Stimulated activated CD8-positive, alpha-beta memory T cell treated with anti-CD3 and anti-CD28 coated beads, Interleukin-15, amount 100 ng/mL, for 1 hour (primary cell): Measurements from ENCODE around the gene AKAP17A.

Experiments
- DNase-seq: peaks from one replicate; pipeline ENCODE4 v3.0.0-alpha.2; 2020; ENCODE audit warnings: low read depth

AKAP17A gene

DNA sequence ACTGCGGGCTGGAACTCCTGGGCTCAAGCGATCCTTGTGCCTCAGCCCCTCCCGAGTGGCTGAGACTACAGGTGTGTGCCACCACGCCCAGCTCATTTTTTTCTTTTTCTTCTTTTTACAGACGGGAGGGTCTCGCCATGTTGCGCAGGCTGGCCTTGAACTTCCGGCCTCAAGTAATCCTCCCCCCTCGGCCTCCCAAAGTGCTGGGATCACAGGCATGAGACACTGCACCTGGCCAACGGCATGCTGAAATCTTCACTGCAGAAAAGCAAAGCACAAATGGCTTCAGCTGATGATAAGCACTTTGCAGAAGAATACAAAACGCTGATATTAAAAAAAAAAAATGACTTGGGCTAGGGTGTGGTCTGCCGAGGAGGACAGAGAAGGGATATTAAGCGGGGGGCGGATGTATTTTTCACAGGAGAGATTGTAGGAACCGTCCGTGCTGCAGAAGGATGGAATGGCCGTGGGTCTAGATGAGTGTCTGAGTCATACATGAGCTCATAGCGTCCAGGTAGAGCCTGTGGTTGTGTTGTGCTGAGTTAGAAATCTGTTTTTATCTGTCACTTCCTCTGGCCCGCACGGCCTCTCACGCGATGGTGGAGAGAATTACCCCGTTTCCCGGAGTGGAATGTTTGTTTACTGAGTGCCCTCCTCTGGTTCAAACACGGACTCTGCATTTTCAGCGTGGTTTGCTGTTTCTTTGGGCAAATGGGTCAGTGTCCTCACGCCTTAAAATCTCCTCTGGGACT lies 8.5 kb upstream of the AKAP17A start:
- no peak for DNase-seq

DNA sequence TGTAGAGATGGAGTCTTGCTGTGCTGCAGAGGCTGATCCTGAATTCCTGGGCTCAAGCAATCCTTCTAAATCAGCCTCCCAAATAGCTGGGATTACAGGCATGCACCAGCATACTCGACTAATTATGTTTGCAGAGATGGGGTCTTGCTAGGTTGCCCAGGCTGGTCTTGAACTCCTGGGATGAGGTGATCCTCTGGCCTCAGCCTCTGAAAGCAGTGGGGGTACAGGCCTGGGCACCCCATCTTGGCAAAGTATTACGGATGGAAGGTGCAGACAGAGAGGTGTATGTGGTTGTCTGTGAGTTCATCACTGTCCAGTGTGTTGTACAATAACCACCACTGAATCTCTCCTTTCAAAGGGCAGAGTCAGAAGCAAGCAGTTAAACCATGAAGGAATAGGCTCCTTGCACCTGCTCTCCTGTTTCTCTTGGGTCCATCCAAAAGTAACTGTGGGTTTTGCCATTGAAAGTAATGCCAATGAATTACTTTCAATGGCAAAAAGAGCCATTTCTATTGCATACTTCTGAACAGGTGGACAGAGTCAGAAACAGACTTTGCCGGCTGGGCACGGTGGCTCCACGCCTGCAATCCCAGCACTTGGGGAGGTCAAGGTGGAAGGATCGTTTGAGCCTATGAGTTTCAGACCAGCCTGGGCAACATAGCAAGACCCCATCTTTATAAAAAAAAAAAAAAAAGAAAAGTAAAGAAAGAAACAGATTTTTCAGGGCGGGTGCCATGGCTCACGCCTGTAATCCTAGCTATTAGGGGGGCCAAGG lies 7.0 kb upstream of the AKAP17A start:
- DNase-seq: no peak

DNA sequence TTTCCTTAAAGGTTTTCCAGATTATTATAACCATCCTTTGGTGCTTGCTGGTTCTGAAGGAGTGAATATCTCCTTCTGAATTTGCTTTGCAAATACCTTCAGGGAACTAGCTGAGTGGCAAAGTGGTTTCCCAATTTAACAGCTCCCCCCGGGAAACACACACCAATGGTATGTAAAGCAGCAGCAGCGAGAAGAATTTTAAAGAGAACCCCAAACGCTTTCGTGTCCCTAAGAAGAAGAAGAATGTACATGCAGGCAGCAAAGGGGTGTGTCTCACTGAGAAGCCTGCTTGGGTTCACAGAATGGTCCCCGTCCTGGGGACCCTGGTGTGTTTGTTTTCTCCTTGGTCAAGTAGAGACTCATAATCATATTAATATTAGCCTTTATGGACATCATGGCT lies 4.2 kb upstream of the AKAP17A start:
- no peak for DNase-seq

DNA sequence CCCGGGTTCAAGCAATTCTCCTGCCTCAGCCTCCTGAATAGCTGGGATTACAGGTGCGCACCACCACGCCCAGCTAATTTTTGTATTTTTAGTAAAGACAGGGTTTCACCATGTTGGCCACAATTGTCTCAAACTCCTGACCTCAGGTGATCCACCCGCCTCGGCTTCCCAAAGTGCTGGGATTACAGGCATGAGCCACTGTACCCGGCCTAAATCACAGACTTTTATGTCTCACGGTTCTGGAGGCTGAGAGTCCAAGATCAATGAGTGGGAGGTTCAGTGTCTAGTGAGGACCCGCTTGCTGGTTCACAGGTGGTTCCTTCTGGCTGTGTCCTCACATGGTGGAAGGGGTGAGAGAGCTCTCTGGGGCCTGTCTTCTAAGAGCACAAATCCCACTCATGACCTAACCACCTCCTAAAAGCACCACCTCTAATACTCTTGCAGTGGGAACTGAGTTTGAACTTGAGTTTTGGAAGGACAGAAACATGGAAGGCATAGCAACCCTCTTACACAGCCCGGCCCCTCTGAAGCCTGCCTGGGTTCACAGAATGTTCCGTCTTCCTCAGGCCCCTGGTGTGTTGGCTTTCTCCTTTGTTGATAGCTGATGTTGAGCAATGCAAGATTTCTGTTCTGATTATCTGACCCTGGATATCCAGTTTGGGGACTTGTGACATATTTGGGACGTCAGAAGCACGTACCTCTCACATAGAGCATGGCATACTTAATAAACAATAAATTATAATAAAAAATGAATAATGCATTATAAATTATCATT lies 1.9 kb upstream of the AKAP17A start:
- no peak for DNase-seq

DNA sequence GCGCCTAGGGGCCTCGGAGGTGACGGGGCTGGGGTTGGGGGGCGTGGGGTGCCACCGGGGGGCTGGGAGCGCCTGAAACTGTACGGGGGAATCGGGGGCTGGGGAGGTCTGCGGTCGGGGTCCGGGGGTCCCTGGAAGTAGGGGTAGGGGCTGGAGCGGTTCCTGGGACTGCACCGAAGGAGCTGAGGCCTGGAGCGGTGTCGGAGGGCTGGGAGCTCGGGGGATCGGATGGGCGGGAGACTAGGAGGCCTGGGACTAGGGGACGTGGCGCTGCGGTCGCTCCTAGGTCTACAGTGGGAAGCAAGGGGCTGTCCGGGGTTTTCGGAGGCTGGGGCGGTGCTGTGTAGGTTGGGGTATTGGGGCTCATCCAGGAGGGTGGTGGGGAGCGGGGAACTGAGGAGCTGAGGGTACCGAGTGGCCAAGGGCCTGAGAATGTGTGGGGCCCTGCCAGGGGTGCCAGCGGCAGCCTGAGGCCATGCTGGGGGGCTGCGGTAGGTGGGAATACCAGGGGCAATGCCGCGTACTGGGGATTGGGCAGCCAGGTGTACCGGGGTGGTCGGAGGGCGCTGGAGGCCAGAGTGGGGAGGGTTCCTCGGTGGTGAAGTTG lies 562 bp downstream of the AKAP17A start:
- no peak for DNase-seq

DNA sequence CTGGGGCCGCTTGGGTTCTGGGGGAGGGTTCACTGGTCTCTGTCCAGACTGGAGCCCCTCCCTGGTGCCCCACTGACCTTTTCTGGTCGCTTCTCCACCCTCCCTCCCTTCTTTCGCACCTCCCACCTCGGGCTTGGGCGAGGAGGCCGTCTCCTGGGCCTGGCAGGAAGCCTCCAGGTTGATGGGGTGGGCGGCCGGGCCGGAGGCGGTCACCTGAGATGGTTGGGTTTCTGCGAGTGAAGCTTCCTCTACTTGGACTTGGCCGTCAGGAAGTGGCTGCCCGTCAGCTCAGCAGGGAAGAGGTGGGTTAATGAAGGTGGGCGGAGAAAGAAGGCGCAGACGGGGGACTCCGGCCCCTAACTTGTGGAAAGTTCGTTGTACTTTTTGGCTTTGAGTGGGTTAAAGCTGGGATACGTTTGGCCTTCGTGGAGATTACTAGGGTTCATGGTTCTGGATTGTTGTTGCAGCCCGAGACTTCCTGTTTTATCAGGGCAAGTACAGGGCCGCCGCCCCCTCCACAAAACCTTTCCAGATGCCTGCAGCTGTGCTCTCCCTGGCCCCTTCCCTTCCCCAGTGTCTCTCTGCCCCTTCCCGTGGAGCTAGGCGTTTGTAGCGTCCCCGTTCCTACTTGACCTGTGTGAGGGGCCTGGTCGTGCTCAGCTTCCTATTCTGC lies 1.2 kb downstream of the AKAP17A start:
- no peak for DNase-seq

DNA sequence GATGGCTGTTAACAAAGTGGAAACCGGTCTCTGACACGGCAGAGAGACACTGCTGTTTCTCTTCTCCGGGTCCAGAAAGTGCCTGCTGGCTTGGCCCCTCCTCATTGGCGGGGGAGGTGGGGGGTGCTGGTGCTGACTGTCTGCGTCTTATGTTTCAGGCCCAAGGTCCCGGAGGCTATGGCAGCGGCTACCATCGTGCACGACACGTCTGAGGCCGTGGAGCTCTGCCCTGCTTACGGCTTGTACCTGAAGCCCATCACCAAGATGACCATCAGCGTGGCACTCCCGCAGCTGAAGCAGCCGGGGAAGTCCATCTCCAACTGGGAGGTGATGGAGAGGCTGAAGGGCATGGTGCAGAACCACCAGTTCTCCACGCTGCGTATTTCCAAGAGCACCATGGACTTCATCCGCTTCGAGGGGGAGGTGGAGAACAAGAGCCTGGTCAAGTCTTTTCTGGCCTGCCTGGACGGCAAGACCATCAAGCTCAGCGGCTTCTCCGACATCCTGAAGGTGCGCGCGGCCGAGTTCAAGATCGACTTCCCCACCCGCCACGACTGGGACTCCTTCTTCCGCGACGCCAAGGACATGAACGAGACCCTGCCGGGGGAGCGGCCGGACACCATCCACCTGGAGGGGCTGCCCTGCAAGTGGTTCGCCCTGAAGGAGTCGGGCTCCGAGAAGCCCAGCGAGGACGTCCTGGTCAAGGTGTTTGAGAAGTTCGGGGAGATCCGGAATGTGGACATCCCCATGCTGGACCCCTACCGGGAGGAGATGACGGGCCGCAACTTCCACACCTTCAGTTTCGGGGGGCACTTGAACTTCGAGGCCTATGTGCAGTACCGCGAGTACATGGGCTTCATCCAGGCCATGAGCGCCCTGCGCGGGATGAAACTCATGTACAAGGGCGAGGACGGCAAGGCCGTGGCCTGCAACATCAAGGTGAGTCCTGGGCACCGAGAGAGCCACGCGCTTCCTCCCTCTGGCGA lies 2.2 kb downstream of the AKAP17A start:
- DNase-seq: no peak

DNA sequence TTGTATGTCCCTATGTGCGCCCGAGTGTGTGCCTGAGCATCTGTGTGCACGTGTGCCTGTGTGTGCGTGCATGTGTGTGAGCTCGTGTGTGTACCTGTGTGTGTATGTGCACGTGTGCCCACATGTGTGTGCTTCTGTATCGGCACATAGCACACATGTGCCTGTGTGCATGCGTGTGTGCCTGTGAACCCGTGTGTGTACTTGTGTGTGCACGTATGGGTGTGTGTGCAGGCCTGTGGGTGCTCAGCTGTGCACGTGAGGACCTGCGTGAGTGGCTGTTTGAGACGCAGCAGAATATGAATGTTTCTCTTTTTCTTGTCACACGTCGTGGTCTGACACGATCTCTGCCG lies 4.3 kb downstream of the AKAP17A start:
- DNase-seq: no peak

DNA sequence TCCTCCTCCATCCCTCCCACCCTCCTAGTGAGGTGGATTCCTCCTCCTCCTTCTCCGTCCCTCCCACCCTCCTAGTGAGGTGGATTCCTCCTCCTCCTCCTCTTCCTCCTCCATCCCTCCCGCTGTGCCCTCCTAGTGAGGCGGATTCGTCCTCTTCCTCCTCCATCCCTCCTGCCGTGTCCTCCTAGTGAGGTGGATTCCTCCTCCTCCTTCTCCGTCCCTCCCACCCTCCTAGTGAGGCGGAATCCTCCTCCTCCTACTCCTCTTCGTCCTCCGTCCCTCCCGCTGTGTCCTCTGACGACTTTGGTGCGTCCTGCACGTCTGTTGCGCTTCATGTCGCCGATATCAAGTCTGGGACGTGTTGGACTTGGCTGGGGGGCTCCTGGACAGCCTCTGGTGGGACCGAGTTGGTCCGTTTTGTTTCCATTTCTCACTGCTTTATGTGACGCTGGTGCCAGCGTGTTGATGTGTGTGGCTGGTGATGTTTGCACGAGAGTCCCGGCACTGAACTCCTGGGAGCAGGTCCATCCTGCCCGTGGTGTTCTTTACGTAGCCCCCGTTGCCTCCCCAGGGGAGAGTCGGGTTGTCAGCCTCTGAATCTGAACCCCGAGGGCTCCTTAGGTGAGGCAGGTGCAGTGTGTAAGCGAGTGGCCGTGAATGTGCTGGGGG lies 5.4 kb downstream of the AKAP17A start:
- DNase-seq: no peak

DNA sequence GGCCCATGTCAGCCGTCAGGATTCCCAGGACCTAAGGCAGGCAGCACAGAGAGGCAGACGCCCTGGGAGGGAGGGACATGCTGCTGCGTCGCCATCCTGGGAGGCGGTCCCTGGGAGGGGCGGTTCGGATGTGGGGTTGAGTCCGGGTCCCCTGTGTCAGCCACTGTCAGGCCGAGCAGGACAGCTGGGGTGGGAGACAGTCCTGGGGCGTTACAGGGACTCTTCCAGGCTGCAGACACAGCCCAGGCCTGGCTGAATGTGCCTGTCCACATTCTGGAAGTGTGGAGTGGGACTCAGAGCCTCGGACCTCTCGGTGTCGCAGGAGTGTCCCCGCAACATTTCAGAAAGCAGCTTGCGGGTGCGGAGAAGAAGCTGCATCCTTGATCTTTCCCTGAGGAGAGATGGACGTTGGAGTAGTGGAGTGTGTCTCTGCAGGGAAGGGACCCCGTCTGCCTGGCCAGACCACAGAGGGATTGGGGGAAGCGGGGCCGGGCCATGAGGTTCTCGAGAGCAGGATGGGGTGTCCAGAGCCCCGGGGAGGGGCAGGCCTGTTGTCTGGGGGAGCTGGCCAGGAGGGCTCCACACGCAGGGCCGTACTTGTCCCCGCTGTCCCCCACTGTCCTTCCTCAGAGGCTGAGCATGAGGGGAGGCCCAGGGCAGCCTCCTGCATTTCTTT lies 6.1 kb downstream of the AKAP17A start:
- DNase-seq: no peak

DNA sequence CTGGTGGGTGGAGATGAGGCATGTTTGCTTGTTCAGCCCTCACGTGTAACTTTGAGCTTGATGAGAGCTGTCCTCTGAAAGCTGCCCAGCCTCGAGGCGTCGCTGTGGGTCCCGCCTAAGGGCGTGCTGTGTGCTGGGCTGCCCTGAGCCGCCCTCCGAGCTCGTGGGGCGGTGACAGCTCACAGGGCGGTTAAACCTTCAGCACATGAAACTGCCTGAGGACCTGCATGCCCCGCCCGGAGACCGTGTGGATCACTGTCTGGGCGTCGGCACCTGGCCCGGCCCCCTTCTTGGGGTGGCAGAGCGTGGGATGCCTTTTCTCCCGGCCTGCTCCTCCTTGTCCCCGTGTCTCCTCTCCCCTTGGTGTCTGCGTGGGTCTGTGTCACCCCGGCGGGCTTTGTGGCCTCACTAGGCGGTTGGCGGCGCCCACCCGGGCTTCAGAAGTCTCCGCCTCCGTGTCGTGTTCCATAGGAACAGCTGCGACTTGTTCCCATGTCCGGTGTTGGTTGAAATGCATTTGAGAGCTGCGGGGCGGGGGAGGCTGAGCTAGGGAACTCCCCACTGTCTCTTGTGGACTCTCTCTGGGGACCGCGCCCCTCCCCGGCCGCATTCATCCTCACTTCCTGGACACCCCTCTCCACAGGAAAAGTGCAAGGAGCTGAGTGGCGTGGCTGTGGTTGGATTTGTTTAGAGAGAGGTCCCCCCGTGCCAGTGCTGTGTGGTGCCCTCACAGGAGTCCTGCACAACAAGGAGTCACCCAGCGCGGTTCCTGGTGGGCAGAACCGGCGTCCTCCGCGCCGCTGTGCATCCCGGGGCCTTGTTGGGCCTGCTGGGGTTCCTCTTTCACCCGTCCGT lies 6.8 kb downstream of the AKAP17A start:
- no peak for DNase-seq

DNA sequence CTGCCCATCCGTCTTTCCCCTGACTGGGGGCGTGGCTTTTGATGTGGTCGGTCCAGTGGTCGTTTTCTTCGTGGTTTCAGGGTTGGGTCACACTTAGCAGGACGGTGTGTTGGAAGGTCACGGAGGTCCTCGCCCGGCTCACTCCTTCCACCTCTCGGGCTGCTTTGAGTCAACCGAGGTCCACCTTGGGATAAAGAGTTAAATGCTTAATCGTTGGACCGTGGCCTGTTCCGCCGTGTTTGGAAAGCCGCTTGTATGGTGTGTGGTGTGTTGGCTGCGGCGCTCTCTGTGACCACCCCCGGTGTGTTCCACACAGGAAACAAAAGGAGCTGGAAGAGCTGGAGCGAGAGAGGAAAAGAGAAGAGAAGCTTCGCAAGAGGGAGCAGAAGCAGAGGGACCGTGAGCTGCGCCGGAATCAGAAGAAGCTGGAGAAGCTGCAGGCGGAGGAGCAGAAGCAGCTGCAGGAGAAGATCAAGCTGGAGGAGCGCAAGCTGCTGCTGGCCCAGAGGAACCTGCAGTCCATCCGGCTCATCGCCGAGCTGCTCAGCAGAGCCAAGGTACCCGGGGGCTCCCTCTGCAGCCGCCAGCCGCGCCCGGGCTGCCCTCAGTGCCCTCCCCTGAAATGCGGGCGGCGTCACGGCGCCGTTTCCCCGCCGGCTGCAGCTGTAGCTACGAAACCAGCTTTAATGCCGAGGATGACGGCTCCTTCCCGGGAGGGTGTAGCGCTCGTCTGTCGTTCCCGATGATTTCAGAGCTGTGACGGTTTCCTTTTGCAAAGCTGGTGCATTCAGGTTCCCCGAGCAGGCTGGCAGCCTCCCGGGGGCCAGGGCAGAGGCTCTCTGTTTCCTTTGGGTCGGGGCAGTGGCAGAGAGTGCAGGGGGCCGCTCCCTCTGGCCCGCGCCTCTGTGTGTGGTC lies 7.7 kb downstream of the AKAP17A start:
- no peak for DNase-seq

DNA sequence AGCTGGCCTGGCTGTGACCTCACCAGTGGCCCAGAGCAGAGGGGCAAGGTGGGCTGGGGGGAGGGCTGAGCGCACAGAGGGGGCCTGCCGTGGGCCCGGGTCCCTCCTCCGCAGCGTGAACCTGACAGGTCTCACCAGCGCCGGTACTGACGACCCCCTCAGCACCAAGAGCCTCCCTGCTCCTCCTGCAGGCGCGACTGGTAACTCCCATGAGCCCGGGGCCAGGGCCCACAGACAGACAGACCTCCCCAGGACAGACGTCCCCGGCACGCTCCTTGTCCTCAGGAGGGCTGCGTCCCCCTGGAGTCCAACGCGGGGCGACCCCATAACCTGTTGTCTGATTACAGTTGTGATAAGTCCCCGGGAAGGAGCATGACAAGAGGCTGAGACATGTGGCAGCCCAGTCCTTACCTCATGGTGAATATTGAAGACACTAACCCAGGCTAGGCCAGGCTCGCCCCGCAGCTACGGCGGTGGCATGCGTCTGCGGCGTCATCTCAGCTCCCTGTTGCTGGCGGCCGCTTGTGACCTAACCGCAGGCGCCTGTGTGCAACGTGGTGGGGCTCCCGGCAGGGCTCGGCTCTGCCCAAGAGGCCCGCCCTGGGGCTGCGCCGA lies 8.5 kb downstream of the AKAP17A start:
- no peak for DNase-seq

DNA sequence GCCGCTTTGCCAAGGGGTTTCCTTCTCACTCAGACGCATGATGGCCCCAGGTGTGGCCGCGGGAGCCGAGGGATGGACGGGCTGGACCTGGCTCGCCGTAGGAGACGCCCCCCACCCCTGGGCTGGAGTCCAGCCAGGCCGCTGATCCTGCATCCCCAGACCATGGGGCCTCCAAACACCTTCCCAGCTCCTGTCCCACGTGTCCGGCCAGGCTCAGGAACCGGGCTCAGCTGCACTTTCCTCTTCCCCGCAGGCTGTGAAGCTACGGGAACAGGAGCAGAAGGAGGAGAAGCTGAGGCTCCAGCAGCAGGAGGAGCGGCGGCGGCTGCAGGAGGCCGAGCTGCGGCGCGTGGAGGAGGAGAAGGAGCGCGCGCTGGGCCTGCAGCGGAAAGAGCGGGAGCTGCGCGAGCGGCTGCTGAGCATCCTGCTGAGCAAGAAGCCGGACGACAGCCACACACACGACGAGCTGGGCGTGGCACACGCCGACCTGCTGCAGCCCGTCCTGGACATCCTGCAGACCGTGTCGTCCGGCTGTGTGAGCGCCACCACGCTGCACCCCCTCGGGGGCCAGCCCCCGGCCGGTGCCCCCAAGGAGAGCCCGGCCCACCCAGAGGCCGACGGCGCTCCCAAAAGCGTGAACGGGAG lies 9.1 kb downstream of the AKAP17A start:
- no peak for DNase-seq

DNA sequence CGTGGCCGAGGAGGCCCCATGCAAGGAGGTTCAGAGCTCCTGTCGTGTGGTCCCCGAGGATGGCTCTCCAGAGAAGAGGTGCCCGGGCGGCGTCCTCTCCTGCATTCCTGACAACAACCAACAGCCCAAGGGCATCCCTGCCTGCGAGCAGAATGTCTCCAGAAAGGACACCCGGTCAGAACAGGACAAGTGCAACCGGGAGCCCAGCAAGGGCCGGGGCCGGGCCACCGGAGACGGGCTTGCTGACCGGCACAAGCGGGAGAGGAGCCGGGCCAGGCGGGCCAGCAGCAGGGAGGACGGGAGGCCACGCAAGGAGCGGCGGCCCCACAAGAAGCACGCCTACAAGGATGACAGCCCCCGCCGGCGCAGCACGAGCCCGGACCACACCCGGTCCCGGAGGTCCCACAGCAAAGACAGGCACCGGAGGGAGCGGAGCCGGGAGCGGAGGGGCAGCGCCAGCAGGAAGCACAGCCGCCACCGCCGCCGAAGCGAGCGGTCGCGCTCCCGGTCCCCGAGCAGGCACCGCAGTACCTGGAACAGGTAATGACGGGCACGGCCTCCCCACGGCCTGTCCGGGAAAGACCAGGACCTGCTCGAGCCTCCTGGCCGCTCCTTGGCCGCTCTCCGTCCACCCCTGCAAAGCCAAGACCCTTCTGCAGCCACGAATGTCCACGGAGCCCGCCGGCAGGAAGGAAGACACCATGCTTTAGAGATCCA lies 9.8 kb downstream of the AKAP17A start:
- DNase-seq: no peak

DNA sequence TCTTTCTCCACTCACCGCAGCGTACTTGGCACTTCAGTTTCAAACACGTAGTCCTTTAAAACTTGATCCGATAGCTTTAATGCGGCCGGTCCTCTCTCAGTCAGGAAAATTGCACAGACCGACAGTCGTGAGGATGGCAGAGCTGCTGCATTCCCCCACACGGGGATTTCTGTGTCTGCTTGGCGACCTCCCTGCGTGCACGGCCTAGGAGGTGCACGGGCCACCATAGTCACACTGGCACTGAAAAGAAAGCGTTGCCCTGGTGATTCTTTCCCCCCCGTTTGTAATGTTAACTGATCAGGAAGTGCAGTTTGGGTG lies 10.3 kb downstream of the AKAP17A start:
- DNase-seq: no peak
